ENCODE data around the gene LRP6. TPM values are rescaled to one million over a fixed set of nuclear protein-coding genes. Genes with fewer than 3 reads are reported as not detected.

The LRP6 gene
- total RNA-seq, 1 donor from 2014 or later, result 15.2 TPM

DNA sequence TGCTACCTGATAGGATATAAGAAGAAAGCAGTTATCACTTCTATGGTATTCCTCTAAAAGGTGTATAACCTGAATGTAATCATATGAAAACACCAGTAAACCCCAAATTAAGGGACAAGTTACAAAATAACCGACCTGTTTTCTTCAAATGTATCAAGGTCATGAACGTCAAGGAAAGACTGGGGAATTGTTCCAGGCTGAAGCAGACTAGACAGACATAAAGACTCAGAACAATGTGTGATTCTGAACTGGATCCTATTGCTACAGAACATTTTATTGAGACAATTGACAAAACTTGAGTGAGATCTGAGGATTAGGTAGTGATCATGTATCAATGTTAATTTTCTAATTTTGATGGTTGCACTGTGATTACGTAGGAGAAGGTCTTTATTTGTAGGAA lies 15.4 kb upstream of the LRP6 start:
- Histone ChIP-seq H3K4me3 (ENCODE audit: low read depth, low read length) (no peak overlapping the region), H3K27me3 (ENCODE audit: control insufficient read depth, insufficient read depth, low read length) (no peaks in the 10 kb centered on the region), H3K36me3 (ENCODE audit: control insufficient read depth, insufficient read depth, low read length) (no peaks in the 10 kb centered on the region)
- TF ChIP-seq CTCF (IDR thresholded peaks at IDR 0.05; ENCODE audit: insufficient read depth, low read length, poor library complexity, severe bottlenecking), result no peak
- DNase-seq (ENCODE audit: low read depth), result no peak

DNA sequence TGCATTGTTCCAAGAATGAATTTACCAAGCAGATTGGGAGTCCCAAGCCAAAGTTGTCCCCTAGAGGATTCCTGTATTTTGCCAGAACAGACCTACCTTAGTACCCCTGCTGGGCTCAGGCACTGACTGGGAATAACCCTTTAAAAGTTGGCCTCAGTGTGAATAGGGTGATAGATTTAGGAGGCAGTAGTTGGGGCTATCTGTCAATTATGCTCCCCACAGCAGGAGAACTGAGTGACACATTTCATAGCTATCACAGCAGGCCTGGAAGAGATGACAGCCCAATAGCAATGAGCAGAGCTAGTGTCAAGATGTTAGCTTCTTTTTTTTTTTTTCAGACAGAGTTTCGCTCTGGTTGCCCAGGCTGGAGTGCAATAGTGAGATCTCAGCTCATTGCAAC lies 14.3 kb upstream of the LRP6 start:
- no peak for TF ChIP-seq CTCF (IDR thresholded peaks at IDR 0.05; ENCODE audit: insufficient read depth, low read length, poor library complexity, severe bottlenecking)
- H3K27me3 ChIP-seq (ENCODE audit: control insufficient read depth, insufficient read depth, low read length), result no peaks in the 10 kb centered on the region
- H3K4me3 ChIP-seq (ENCODE audit: low read depth, low read length), result no peak overlapping the region
- no peaks in the 10 kb centered on the region for H3K36me3 ChIP-seq (ENCODE audit: control insufficient read depth, insufficient read depth, low read length)
- DNase-seq (ENCODE audit: low read depth), result no peak

DNA sequence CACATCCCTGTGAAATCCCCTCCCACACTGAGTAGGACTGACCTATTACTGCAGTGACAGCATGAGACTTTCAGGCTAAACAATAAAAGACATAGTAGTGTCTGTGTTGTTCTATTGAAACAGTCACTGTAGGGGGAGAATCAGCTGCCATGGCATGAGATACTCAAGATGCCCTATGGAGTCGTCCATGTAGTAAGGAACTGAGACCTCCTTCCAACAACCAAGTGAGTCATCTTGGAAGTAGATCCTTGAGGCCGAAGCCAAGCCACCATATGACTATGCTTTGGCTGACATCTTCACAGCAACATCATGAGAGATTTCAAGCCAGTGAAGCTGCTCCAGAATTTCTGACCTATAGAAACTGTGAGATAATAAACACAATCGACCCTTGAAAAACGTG lies 12.1 kb upstream of the LRP6 start:
- Histone ChIP-seq H3K27me3 (ENCODE audit: control insufficient read depth, insufficient read depth, low read length) (no peaks in the 10 kb centered on the region), H3K4me3 (ENCODE audit: low read depth, low read length) (no peak overlapping the region), H3K36me3 (ENCODE audit: control insufficient read depth, insufficient read depth, low read length) (no peaks in the 10 kb centered on the region)
- TF ChIP-seq CTCF (IDR thresholded peaks at IDR 0.05; ENCODE audit: insufficient read depth, low read length, poor library complexity, severe bottlenecking), result no peak
- no peak for DNase-seq (ENCODE audit: low read depth)

- Histone ChIP-seq H3K36me3 (ENCODE audit: control insufficient read depth, insufficient read depth, low read length) (no peaks in the 10 kb centered on the region), H3K4me3 (ENCODE audit: low read depth, low read length) (no peak overlapping the region), H3K27me3 (ENCODE audit: control insufficient read depth, insufficient read depth, low read length) (no peaks in the 10 kb centered on the region)
- TF ChIP-seq CTCF (IDR thresholded peaks at IDR 0.05; ENCODE audit: insufficient read depth, low read length, poor library complexity, severe bottlenecking), result no peak
- no peak for DNase-seq (ENCODE audit: low read depth)
These were observed 9.0 kb upstream of the LRP6 start for GRCh38 chr12:12275874-12276273.

GRCh38 chr12:12273291-12273957 lies 6.6 kb upstream of the LRP6 start:
- DNase-seq (ENCODE audit: low read depth), result no peak
- Histone ChIP-seq H3K4me3 (ENCODE audit: low read depth, low read length) (no peak overlapping the region), H3K27me3 (ENCODE audit: control insufficient read depth, insufficient read depth, low read length) (no peaks in the 10 kb centered on the region), H3K36me3 (ENCODE audit: control insufficient read depth, insufficient read depth, low read length) (no peaks in the 10 kb centered on the region)
- TF ChIP-seq CTCF (IDR thresholded peaks at IDR 0.05; ENCODE audit: insufficient read depth, low read length, poor library complexity, severe bottlenecking), result no peak

DNA sequence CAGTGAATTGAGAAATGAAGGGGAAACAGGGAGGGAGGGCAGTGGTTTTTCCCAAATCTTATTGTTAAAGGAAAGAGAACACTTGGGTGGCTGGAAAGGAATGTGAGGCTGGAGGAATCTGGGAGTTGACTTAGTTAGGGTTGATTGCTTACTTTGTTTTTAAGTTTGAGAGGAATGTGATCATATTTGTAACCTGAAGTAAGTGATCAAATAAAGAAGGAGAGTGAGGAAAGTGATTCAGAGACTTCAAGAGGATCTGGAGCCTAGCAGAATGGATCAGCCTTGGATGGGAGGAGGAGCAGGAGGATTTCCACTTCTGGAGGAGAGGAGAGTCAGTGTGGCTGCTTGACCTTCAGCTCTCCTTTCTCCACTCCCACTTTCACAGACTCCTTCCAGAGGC lies 6.0 kb upstream of the LRP6 start:
- H3K36me3 ChIP-seq (ENCODE audit: control insufficient read depth, insufficient read depth, low read length), result no peaks in the 10 kb centered on the region
- no peaks in the 10 kb centered on the region for H3K27me3 ChIP-seq (ENCODE audit: control insufficient read depth, insufficient read depth, low read length)
- TF ChIP-seq CTCF (IDR thresholded peaks at IDR 0.05; ENCODE audit: insufficient read depth, low read length, poor library complexity, severe bottlenecking), result no peak
- DNase-seq (ENCODE audit: low read depth), result peak; percentile 45
- no peak overlapping the region for H3K4me3 ChIP-seq (ENCODE audit: low read depth, low read length)
